Smooth muscle cell (in vitro differentiated cells): ENCODE results near the gene PSMA5. TPM values are rescaled to one million over a fixed set of nuclear protein-coding genes. Genes with fewer than 3 reads are reported as not detected.
"Not testable (repeated sequence)": the region's sequence is repeated elsewhere in the genome, so short reads cannot be mapped to it uniquely, and the experiment has no call there.

Experiments used
- DNase-seq: peaks from one replicate; lab custom pipeline; 2025; ENCODE audit not compliant: unreplicated experiment; lab: John Stamatoyannopoulos, UW
- H2AFZ ChIP-seq: fragments of 200-600 bp; sonication (generic); 2 replicates; pipeline ENCODE4 v1.6.0; 2016; ENCODE audit warnings: antibody characterized with exemption, low read depth, mild to moderate bottlenecking
- H3F3A ChIP-seq: fragments of 200-600 bp; sonication (generic); 2 replicates; pipeline ENCODE4 v1.6.0; 2017; ENCODE audit warnings: antibody characterized with exemption, low read depth
- H3K27ac ChIP-seq: fragments of 200-600 bp; sonication (generic); 2 replicates; pipeline ENCODE4 v1.5.1; 2016; ENCODE audit warnings: low read depth, mild to moderate bottlenecking
- H3K27me3 ChIP-seq: fragments of 200-600 bp; sonication (generic); 2 replicates; pipeline ENCODE4 v1.6.1; 2016; ENCODE audit warnings: low read depth, mild to moderate bottlenecking
- H3K36me3 ChIP-seq: fragments of 200-600 bp; sonication (generic); 2 replicates; pipeline ENCODE4 v1.5.1; 2016; ENCODE audit warnings: low read depth
- H3K4me1 ChIP-seq: fragments of 200-600 bp; sonication (generic); 2 replicates; pipeline ENCODE4 v1.5.1; 2016; ENCODE audit warnings: low read depth
- H3K4me2 ChIP-seq: fragments of 200-600 bp; sonication (generic); 2 replicates; pipeline ENCODE4 v1.6.0; 2016; ENCODE audit warnings: mild to moderate bottlenecking
- H3K4me3 ChIP-seq: fragments of 200-600 bp; sonication (generic); 2 replicates; pipeline ENCODE4 v1.5.1; 2016; ENCODE audit warnings: mild to moderate bottlenecking
- H3K79me2 ChIP-seq: fragments of 200-600 bp; sonication (generic); 2 replicates; pipeline ENCODE4 v1.6.0; 2016; ENCODE audit warnings: low read depth, mild to moderate bottlenecking
- H3K9ac ChIP-seq: fragments of 200-600 bp; sonication (generic); 2 replicates; pipeline ENCODE4 v1.6.0; 2016; ENCODE audit warnings: low read depth
- H3K9me3 ChIP-seq: fragments of 200-600 bp; sonication (generic); replicated peaks from 2 replicates; pipeline ENCODE4 v1.5.1; 2016; ENCODE audit warnings: low read depth
- H4K20me1 ChIP-seq: fragments of 200-600 bp; sonication (generic); 2 replicates; pipeline ENCODE4 v1.6.0; 2016; ENCODE audit warnings: low read depth
- WGBS: methylation state at CpG from one replicate; pipeline ENCODE4 v1.1.7; 2016; ENCODE audit warnings: low lambda C conversion rate; 5-methylcytosine and 5-hydroxymethylcytosine counted together
- polyA plus RNA-seq: library from polyadenylated mRNA; unstranded; fragments of >200 nt; fragmentation: Nextera tagmentation; extraction: Ambion mirVana; gene quantifications from 2 replicates; pipeline ENCODE4 v1.2.1, GENCODE V29; 2016
- total RNA-seq: library from RNA; depleted of rRNA; stranded (reverse); fragments of >200 nt; gene quantifications from 2 replicates; pipeline ENCODE4 v1.2.3, GENCODE V29; 2014
- TF ChIP-seq, protein P1 (sequence below): fragments of 200-600 bp; sonication (generic); IDR thresholded peaks from 2 replicates; pipeline ENCODE4 v1.5.1; 2017; ENCODE audit warnings: borderline replicate concordance, mild to moderate bottlenecking, antibody characterized with exemption; ENCODE audit not compliant: insufficient read depth, poor library complexity, severe bottlenecking

PSMA5 gene
- total and polyA plus RNA-seq, 2 experiments from 2014 or later = 57.2 to 93.9 TPM

DNA sequence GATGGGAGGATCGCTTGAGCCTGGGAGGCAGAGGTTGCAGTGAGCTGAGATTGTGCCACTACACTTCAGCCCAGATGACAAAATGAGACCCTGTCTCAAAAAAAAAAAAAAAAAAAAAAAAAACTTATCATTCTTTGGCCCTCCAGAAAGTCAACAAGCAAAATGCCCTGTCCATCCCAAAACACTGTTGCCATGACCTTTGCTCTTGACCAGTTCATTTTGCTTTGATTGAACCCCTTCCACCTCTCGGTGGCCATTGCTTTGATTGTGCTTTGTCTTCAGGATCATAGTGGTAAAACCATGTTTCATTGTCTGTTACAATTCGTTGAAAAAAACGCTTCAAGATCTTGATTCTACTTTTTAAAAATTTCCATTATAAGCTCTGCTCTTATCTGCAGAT is 31.6 kb upstream of the PSMA5 start:
- peaks cover 4% of the 10 kb centered on the region for H3K9me3 ChIP-seq
- no peaks in the 10 kb centered on the region for H4K20me1 ChIP-seq
- no peak overlapping the region for H3K4me2 ChIP-seq
- no peaks in the 10 kb centered on the region for H3K4me1 ChIP-seq
- no peaks in the 10 kb centered on the region for H3K79me2 ChIP-seq
- TF ChIP-seq, protein P1, sequence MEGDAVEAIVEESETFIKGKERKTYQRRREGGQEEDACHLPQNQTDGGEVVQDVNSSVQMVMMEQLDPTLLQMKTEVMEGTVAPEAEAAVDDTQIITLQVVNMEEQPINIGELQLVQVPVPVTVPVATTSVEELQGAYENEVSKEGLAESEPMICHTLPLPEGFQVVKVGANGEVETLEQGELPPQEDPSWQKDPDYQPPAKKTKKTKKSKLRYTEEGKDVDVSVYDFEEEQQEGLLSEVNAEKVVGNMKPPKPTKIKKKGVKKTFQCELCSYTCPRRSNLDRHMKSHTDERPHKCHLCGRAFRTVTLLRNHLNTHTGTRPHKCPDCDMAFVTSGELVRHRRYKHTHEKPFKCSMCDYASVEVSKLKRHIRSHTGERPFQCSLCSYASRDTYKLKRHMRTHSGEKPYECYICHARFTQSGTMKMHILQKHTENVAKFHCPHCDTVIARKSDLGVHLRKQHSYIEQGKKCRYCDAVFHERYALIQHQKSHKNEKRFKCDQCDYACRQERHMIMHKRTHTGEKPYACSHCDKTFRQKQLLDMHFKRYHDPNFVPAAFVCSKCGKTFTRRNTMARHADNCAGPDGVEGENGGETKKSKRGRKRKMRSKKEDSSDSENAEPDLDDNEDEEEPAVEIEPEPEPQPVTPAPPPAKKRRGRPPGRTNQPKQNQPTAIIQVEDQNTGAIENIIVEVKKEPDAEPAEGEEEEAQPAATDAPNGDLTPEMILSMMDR = no peak
- peaks cover 10% of the 10 kb centered on the region for H3K27me3 ChIP-seq
- no peak overlapping the region for H3K9ac ChIP-seq
- no peak for DNase-seq
- H2AFZ ChIP-seq = no peak overlapping the region
- WGBS = 95% methylated on average over 4 of the region's 4 CpGs
- no peak overlapping the region for H3K4me3 ChIP-seq
- H3K36me3 ChIP-seq = no peaks in the 10 kb centered on the region
- no peaks in the 10 kb centered on the region for H3F3A ChIP-seq
- no peak overlapping the region for H3K27ac ChIP-seq

DNA sequence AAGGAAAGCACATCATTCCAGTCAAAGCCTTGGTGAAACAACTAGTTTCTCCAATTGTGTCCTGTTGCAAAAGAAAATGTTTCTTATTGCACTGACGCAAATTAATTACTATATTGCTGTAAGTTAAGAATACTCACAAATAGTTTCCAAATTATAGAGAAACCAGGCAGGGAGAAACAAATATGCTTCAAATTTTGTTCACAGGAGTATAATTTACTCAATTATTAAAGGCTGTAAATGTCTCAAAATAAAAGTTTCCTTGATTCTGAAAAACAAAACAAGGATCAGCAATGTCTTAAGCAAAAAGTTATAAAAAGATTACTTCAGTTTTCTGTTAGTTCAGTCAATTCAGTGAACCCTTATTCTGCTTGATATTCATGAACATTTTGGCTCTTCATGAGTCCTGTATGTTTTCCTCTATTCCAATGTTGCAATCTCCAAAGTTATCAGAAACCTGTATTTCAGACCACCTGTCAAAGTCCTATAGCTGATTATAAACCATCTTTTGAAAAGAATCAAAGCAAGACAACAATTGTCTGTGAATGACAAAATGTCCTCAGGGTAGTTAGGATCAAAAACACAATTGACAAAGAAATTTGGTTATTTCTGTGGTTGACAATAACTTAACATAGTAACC is 28.4 kb upstream of the PSMA5 start:
- Histone ChIP-seq H3K9me3 (peaks cover 4% of the 10 kb centered on the region), H3F3A (no peaks in the 10 kb centered on the region), H3K27ac (no peak overlapping the region), H3K4me1 (no peaks in the 10 kb centered on the region), H3K9ac (no peak overlapping the region), H3K4me2 (no peak overlapping the region), H2AFZ (no peak overlapping the region), H4K20me1 (no peaks in the 10 kb centered on the region), H3K79me2 (no peaks in the 10 kb centered on the region), H3K4me3 (no peak overlapping the region), H3K36me3 (no peaks in the 10 kb centered on the region), H3K27me3 (no peaks in the 10 kb centered on the region)
- DNase-seq = no peak
- WGBS = 85% methylated on average over 1 of the region's 1 CpG
- TF ChIP-seq, protein P1 = no peak

DNA sequence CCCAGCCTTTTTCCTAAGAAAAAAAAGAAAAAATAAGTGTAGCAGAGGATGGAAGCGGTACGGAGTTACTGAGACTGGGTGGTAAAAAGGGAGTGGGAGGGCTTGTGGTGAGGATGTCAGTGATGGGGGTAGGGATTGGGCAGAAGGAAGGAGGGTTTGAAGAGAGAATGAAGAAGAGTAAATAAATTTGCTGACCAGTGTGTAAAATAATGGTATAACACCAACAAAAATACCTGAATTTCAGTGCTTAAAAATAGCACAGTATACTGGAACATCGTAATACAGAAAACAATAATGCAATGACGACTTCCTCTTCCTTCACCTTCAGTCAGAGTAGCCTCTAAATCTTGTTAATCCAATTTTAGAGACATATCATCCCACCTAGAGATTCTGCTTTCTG is 21.3 kb upstream of the PSMA5 start:
- Histone ChIP-seq H3K79me2 (no peaks in the 10 kb centered on the region), H4K20me1 (no peaks in the 10 kb centered on the region), H3K36me3 (no peaks in the 10 kb centered on the region), H3K9ac (no peak overlapping the region), H3K9me3 (no peaks in the 10 kb centered on the region), H3K4me2 (no peak overlapping the region), H3K4me1 (no peaks in the 10 kb centered on the region), H3K27ac (no peak overlapping the region), H3K4me3 (no peak overlapping the region), H3F3A (no peaks in the 10 kb centered on the region), H3K27me3 (peaks cover 7% of the 10 kb centered on the region), H2AFZ (no peak overlapping the region)
- TF ChIP-seq, protein P1 = no peak
- no peak for DNase-seq
- 87% methylated on average over 4 of the region's 4 CpGs for WGBS

DNA sequence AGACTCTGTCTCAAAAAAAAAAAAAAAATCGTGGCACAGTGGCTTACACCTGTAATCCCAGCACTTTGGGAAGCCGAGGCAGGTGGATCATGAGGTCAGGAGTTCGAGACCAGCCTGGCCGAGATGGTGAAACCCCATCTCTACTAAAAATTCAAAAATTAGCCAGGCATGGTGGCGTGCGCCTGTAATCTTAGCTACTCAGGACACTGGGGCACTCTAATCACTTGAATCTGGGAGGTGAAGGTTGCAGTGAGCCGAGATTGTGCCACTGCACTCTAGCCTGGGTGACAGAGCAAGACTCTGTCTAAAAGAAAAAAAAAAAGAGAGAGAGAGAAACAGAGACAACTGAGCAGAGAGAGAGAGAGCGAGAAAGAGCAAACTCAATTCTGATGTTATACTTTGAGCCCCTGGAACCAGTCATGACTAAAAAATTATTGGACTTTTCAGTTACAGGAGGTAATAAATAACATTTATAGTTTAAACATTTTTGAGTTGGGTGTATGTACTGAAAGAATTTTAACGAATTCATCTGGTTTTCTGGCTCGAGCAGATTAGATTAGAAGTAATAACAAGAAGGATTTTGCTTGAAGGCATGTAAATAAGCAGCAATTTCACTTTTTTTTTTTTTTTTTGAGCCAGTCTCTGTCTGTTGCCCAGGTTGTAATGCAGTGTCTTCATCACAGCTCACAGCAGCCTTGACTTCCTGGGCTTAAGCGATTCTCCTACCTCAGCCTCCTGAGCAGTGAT is 19.9 kb upstream of the PSMA5 start:
- H3K36me3 ChIP-seq, H4K20me1 ChIP-seq, H3F3A ChIP-seq, DNase-seq, H3K4me2 ChIP-seq, H3K4me3 ChIP-seq, H3K27me3 ChIP-seq, H3K9me3 ChIP-seq, H3K4me1 ChIP-seq, H2AFZ ChIP-seq, H3K79me2 ChIP-seq, H3K9ac ChIP-seq, H3K27ac ChIP-seq: not testable (repeated sequence)
- 66% methylated on average over 11 of the region's 11 CpGs for WGBS
